Measurements from ENCODE around the gene CCL11. TPM values are rescaled to one million over a fixed set of nuclear protein-coding genes. Genes with fewer than 3 reads are reported as not detected.

Gene CCL11
- total RNA-seq, 2 experiments from 2014 or later: not detected

GRCh38 chr17:34252095-34252443, 33.5 kb upstream of the CCL11 start:
- H3K9me3 Mint-ChIP-seq: no peaks in the 10 kb centered on the region
- no peak for DNase-seq
- no peak overlapping the region for H3K27ac Mint-ChIP-seq
- no peaks in the 10 kb centered on the region for H3K36me3 Mint-ChIP-seq (ENCODE audit: low read depth)
- ChIA-PET POLR2A (no interaction called here), CTCF (no interaction called here)
- H3K4me3 Mint-ChIP-seq: no peak overlapping the region
- no peaks in the 10 kb centered on the region for H3K4me1 Mint-ChIP-seq
- peaks cover 26% of the 10 kb centered on the region for H3K27me3 Mint-ChIP-seq

GRCh38 chr17:34252444-34253138, 33.0 kb upstream of the CCL11 start:
- Mint-ChIP-seq H3K36me3 (ENCODE audit: low read depth) (no peaks in the 10 kb centered on the region), H3K4me3 (no peak overlapping the region), H3K27me3 (peaks cover 31% of the 10 kb centered on the region), H3K4me1 (no peaks in the 10 kb centered on the region), H3K9me3 (no peaks in the 10 kb centered on the region), H3K27ac (no peak overlapping the region)
- ChIA-PET CTCF (no interaction called here), POLR2A (no interaction called here)
- DNase-seq: no peak

GRCh38 chr17:34253139-34253525, 32.4 kb upstream of the CCL11 start:
- Mint-ChIP-seq H3K27me3 (peaks cover 35% of the 10 kb centered on the region), H3K27ac (no peak overlapping the region), H3K4me1 (no peaks in the 10 kb centered on the region), H3K36me3 (ENCODE audit: low read depth) (no peaks in the 10 kb centered on the region), H3K4me3 (no peak overlapping the region), H3K9me3 (no peaks in the 10 kb centered on the region)
- POLR2A ChIA-PET: no interaction called here
- no peak for DNase-seq
- CTCF ChIA-PET: no interaction called here

- CTCF ChIA-PET: no interaction called here
- no peak overlapping the region for H3K27ac Mint-ChIP-seq
Observed at GRCh38 chr17:34254146-34254545, 31.4 kb upstream of the CCL11 start.

DNA sequence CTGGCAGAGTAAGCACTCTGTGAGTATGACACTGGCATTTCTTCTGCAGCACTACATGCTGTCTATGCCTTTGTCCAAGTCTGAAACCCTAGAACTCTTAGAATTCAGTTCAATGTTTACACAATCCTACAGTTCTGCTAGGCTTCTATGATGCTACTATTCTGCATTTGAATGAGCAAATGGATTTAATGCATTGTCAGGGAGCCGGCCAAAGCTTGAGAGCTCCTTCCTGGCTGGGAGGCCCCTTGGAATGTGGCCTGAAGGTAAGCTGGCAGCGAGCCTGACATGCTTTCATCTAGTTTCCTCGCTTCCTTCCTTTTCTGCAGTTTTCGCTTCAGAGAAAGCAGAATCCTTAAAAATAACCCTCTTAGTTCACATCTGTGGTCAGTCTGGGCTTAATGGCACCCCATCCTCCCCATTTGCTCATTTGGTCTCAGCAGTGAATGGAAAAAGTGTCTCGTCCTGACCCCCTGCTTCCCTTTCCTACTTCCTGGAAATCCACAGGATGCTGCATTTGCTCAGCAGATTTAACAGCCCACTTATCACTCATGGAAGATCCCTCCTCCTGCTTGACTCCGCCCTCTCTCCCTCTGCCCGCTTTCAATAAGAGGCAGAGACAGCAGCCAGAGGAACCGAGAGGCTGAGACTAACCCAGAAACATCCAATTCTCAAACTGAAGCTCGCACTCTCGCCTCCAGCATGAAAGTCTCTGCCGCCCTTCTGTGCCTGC, 30.7 kb upstream of the CCL11 start, which contains the start of gene CCL2:
CCL2 (plus strand) TSS at position 635 of the 730 bp plus-strand sequence; CDS start at position 700, 65 bp downstream.
- POLR2A ChIA-PET: no interaction called here

More at GRCh38 chr17:34254146-34254545, 31.4 kb upstream of the CCL11 start:
- DNase-seq: no peak
- Mint-ChIP-seq H3K36me3 (ENCODE audit: low read depth) (no peaks in the 10 kb centered on the region), H3K27me3 (peaks cover 35% of the 10 kb centered on the region), H3K4me1 (no peaks in the 10 kb centered on the region), H3K9me3 (no peaks in the 10 kb centered on the region), H3K4me3 (no peak overlapping the region)
- POLR2A ChIA-PET: no interaction called here

GRCh38 chr17:34255381-34255732, 30.2 kb upstream of the CCL11 start:
- Mint-ChIP-seq H3K27me3 (peaks cover 37% of the 10 kb centered on the region), H3K4me1 (peaks cover 5% of the 10 kb centered on the region), H3K27ac (no peak overlapping the region), H3K36me3 (ENCODE audit: low read depth) (no peaks in the 10 kb centered on the region), H3K9me3 (no peaks in the 10 kb centered on the region), H3K4me3 (no peak overlapping the region)
- DNase-seq: no peak
- CTCF ChIA-PET: no interaction called here
- POLR2A ChIA-PET: no interaction called here

More for the DNA sequence above, 30.7 kb upstream of the CCL11 start, which contains the start of gene CCL2:
- Mint-ChIP-seq H3K27ac (no peak within 1 kb of the TSS), H3K4me1 (peaks cover 5% of the 10 kb centered on the region), H3K9me3 (no peaks in the 10 kb centered on the region), H3K36me3 (ENCODE audit: low read depth) (no peaks in the 10 kb centered on the region), H3K27me3 (peaks cover 37% of the 10 kb centered on the region), H3K4me3 (no peak within 1 kb of the TSS)
- CTCF ChIA-PET: no interaction called here
- no peak for DNase-seq

DNA sequence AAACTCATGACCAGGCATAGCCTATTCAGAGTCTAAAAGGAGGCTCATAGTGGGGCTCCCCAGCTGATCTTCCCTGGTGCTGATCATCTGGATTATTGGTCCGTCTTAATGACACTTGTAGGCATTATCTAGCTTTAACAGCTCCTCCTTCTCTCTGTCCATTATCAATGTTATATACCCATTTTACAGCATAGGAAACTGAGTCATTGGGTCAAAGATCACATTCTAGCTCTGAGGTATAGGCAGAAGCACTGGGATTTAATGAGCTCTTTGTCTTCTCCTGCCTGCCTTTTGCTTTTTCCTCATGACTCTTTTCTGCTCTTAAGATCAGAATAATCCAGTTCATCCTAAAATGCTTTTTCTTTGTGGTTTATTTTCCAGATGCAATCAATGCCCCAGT, 29.7 kb upstream of the CCL11 start:
- no peak overlapping the region for H3K4me3 Mint-ChIP-seq
- POLR2A ChIA-PET: no interaction called here
- CTCF ChIA-PET: no interaction called here

DNA sequence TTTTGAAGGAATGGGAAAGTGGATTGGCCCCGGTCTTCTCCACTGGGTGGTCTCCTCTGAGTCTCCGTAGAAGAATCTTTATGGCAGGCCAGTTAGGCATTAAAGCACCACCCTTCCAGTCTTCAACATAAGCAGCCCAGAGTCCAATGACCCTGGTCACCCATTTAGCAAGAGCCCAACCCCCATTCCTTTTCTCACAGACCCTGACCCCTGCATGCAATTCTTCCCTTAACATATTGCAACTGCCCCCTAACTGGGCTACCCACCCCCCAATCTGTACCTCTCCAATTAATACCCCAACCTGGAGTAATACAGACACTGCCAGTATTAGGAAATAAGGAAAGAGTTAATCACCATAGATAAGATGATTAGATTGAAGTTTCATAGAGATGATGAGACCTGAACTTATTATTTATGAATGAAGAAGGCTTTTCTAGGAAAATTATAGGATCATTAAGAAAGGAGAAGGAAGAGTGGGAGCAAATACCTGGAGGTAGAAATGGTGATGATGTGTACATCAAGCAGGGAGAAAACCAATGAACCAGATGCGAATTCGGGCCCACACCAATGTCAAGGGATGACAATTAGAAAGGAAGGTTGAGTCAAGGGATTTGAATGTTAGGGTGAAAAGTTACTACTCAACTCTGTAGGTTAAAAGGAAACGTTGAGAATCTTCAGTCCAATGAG, 28.1 kb upstream of the CCL11 start:
- H3K27ac Mint-ChIP-seq: no peak overlapping the region
- DNase-seq: no peak
- H3K9me3 Mint-ChIP-seq: no peaks in the 10 kb centered on the region
- ChIA-PET POLR2A (no interaction called here), CTCF (no interaction called here)
- H3K36me3 Mint-ChIP-seq (ENCODE audit: low read depth): no peaks in the 10 kb centered on the region
- H3K4me3 Mint-ChIP-seq: no peak overlapping the region
- H3K4me1 Mint-ChIP-seq: peaks cover 13% of the 10 kb centered on the region
- peaks cover 37% of the 10 kb centered on the region for H3K27me3 Mint-ChIP-seq

More for the DNA sequence above, 29.7 kb upstream of the CCL11 start:
- H3K36me3 Mint-ChIP-seq (ENCODE audit: low read depth): no peaks in the 10 kb centered on the region
- no peaks in the 10 kb centered on the region for H3K9me3 Mint-ChIP-seq
- H3K4me1 Mint-ChIP-seq: peaks cover 5% of the 10 kb centered on the region
- no peak for DNase-seq
- H3K27ac Mint-ChIP-seq: no peak overlapping the region
- H3K27me3 Mint-ChIP-seq: peaks cover 37% of the 10 kb centered on the region

DNA sequence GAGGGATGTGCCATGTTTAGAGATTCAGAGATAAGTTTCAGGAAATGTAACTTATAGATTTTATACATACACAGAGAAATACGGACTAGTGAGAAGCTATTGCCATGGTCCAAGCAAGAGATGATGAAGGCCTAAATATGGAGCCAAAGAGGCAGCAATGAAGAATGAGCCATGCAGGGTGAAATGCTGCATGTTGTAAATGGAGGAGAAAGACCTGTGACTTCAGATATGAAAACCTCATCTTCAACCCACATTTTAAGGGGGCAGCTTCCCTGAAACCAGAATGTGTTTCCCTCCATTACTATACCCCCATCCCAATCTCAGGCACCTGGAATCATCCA, 27.6 kb upstream of the CCL11 start:
- DNase-seq: no peak
- Mint-ChIP-seq H3K4me1 (peaks cover 13% of the 10 kb centered on the region), H3K9me3 (no peaks in the 10 kb centered on the region), H3K36me3 (ENCODE audit: low read depth) (no peaks in the 10 kb centered on the region), H3K4me3 (no peak overlapping the region), H3K27ac (no peak overlapping the region), H3K27me3 (peaks cover 33% of the 10 kb centered on the region)
- ChIA-PET CTCF (no interaction called here), POLR2A (no interaction called here)

GRCh38 chr17:34259146-34259545, 26.4 kb upstream of the CCL11 start:
- Mint-ChIP-seq H3K27ac (no peak overlapping the region), H3K27me3 (peaks cover 29% of the 10 kb centered on the region), H3K9me3 (no peaks in the 10 kb centered on the region), H3K4me1 (peaks cover 13% of the 10 kb centered on the region), H3K4me3 (no peak overlapping the region), H3K36me3 (ENCODE audit: low read depth) (no peaks in the 10 kb centered on the region)
- no peak for DNase-seq
- CTCF ChIA-PET: no interaction called here
- POLR2A ChIA-PET: no interaction called here

GRCh38 chr17:34260861-34261260, 24.7 kb upstream of the CCL11 start:
- Mint-ChIP-seq H3K36me3 (ENCODE audit: low read depth) (no peaks in the 10 kb centered on the region), H3K27me3 (peaks cover 32% of the 10 kb centered on the region), H3K9me3 (no peaks in the 10 kb centered on the region), H3K4me1 (peaks cover 13% of the 10 kb centered on the region), H3K4me3 (no peak overlapping the region), H3K27ac (no peak overlapping the region)
- POLR2A ChIA-PET: no interaction called here
- DNase-seq: no peak
- CTCF ChIA-PET: no interaction called here

DNA sequence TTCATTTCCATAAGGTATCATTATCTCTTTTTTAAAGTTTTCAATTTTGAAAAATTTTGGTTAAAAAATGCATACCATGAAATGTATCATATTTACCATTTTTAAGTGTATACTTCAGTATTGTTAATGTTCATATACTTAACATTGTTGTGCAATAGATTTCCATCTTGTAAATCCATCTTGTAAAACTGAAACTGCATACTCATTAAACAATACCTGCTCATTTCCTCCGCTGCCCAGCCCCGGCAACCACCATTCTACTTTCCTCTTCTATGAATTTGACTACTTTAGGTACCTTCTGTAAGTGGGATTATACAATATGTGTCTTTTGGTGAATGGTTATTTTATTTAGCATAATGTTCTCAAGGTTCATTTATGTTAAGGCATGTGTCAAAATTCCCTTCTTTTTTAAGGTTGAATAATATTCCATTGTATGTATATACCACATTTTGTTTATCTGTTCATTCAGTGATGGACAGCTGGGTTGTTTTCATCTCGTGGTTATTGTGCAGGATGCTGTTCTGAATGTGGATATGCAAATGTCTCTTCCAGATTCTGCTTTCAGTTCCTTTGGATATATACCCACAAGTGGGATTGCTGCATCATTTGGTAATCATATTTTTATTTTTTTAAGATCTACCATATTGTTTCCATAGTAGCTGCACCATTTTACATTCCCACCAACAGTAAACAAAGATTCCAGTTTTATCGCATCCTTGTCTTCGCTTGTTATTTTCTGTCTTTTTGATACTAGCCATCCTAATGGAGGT, 23.8 kb upstream of the CCL11 start:
- CTCF ChIA-PET: no interaction called here
- no peak for DNase-seq
- peaks cover 13% of the 10 kb centered on the region for H3K4me1 Mint-ChIP-seq
- H3K27me3 Mint-ChIP-seq: peaks cover 29% of the 10 kb centered on the region
- no peak overlapping the region for H3K27ac Mint-ChIP-seq
- no peak overlapping the region for H3K4me3 Mint-ChIP-seq
- H3K9me3 Mint-ChIP-seq: no peaks in the 10 kb centered on the region
- H3K36me3 Mint-ChIP-seq (ENCODE audit: low read depth): no peaks in the 10 kb centered on the region
- POLR2A ChIA-PET: no interaction called here

GRCh38 chr17:34265711-34266110, 19.8 kb upstream of the CCL11 start:
- no peak overlapping the region for H3K4me3 Mint-ChIP-seq
- ChIA-PET POLR2A (no interaction called here), CTCF (interaction anchor here (0.6 kb wide), 1 partner anchor 59 kb away, joined by 3 read pairs; no protein-coding TSS in a partner anchor)
- H3K9me3 Mint-ChIP-seq: no peaks in the 10 kb centered on the region
- peaks cover 9% of the 10 kb centered on the region for H3K4me1 Mint-ChIP-seq
- H3K27ac Mint-ChIP-seq: no peak overlapping the region
- DNase-seq: no peak
- no peaks in the 10 kb centered on the region for H3K36me3 Mint-ChIP-seq (ENCODE audit: low read depth)
- peaks cover 26% of the 10 kb centered on the region for H3K27me3 Mint-ChIP-seq
